ENCODE data around the gene HSP90AA1.

The HSP90AA1 gene

DNA sequence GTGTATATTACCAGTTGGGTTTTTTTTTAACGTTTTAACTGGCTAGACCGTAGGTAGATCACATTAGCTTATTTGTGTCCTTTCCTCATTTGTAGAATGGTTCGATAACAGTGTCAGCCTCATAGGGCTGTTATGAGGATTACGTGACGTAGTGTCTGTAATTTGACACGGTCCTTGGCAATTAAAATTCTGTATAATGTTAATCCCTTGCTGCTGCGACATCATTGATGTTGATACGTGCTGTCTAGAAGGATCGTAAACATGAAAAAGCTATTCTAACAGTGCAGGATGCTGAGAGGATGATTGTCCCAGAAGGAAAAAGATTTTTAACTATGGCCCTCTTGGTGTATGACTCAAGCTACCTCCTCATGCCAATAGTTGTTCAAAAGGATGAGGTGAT lies 50.9 kb downstream of the HSP90AA1 start:
- DNase-seq: no peak

DNA sequence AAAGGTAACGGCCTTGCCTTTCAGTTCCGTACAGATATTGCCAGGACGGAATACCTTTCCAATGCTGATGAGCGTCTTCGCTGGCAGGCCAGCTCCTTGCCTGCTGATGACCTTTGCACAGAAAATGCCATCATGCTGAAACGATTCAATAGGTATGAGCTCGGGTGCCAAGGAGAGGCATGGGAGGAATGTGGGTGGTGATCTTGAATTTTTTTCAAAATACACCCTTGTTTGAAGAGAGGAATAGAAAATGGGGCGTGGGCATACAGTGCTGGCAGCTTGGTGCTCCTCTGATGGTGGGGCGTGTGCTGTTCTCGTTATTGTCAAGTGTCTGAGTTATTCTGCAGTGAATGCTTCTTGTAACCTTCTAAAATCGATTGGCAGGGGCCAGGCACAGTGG lies 52.5 kb downstream of the HSP90AA1 start:
- DNase-seq: no peak

DNA sequence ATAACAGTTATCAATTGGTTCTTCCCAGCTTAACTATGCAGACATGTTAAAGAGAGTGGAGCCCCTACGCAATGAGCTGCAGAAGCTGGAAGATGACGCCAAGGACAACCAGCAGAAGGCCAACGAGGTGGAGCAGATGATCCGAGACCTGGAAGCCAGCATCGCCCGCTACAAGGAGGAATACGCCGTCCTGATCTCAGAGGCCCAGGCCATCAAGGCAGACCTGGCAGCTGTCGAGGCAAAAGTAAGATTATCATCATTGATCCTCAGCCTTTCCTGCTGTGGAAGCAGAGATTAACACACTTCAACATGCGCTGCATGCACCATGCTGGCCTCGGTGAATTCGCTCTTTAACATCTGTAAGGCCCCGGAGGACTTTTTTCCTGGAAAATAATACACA lies 53.6 kb downstream of the HSP90AA1 start:
- no peak for DNase-seq
